Measurements from ENCODE around the gene PRIMPOL.
"Not testable (repeated sequence)": the region's sequence is repeated elsewhere in the genome, so short reads cannot be mapped to it uniquely, and the experiment has no call there.

Gene PRIMPOL

GRCh38 chr4:184731056-184731455, 81.5 kb downstream of the PRIMPOL start:
- Histone ChIP-seq H3K4me1 (ENCODE audit: control insufficient read depth, insufficient read depth, low read length) (no peaks in the 10 kb centered on the region), H3K9me3 (ENCODE audit: control insufficient read depth, insufficient read depth, low read length) (no peaks in the 10 kb centered on the region), H3K27me3 (ENCODE audit: control insufficient read depth, insufficient read depth, low read length) (no peaks in the 10 kb centered on the region), H3K4me3 (ENCODE audit: low read length) (no peak overlapping the region), H3K36me3 (ENCODE audit: control insufficient read depth, insufficient read depth, low read length) (peaks cover 9% of the 10 kb centered on the region; the same call in 1 of the 2 replicates), H3K27ac (ENCODE audit: low read length) (no peak overlapping the region)
- WGBS (ENCODE audit: insufficient coverage, insufficient read length): no CpG with 5 or more reads among the region's 6 CpGs
- DNase-seq (ENCODE audit: low read depth, low spot score): no peak

- no peak overlapping the region for H3K4me3 ChIP-seq (ENCODE audit: low read length)
- DNase-seq (ENCODE audit: low read depth, low spot score): no peak
- H3K36me3 ChIP-seq (ENCODE audit: control insufficient read depth, insufficient read depth, low read length): peaks cover 9% of the 10 kb centered on the region; the same call in 1 of the 2 replicates
- H3K9me3 ChIP-seq (ENCODE audit: control insufficient read depth, insufficient read depth, low read length): no peaks in the 10 kb centered on the region
- no peaks in the 10 kb centered on the region for H3K27me3 ChIP-seq (ENCODE audit: control insufficient read depth, insufficient read depth, low read length)
- H3K27ac ChIP-seq (ENCODE audit: low read length): no peak overlapping the region
- H3K4me1 ChIP-seq (ENCODE audit: control insufficient read depth, insufficient read depth, low read length): no peaks in the 10 kb centered on the region
- no CpG with 5 or more reads among the region's 4 CpGs for WGBS (ENCODE audit: insufficient coverage, insufficient read length)
These were observed 82.6 kb downstream of the PRIMPOL start for GRCh38 chr4:184732126-184732525.

- DNase-seq (ENCODE audit: low read depth, low spot score): peak; percentile 99
- H3K9me3 ChIP-seq (ENCODE audit: control insufficient read depth, insufficient read depth, low read length): no peaks in the 10 kb centered on the region
- H3K4me3 ChIP-seq (ENCODE audit: low read length): peak within 1 kb of the TSS; percentile 77
- H3K27ac ChIP-seq (ENCODE audit: low read length): no peak within 1 kb of the TSS
- WGBS (ENCODE audit: insufficient coverage, insufficient read length): no CpG with 5 or more reads among the region's 69 CpGs
- H3K36me3 ChIP-seq (ENCODE audit: control insufficient read depth, insufficient read depth, low read length): peaks cover 3% of the 10 kb centered on the region; the same call in 1 of the 2 replicates
- no peaks in the 10 kb centered on the region for H3K4me1 ChIP-seq (ENCODE audit: control insufficient read depth, insufficient read depth, low read length)
- H3K27me3 ChIP-seq (ENCODE audit: control insufficient read depth, insufficient read depth, low read length): no peaks in the 10 kb centered on the region
These were observed 84.4 kb downstream of the PRIMPOL start, which contains the start of gene CENPU for GRCh38 chr4:184733654-184734524. Gene CENPU, minus strand, starts transcription at chr4:184734096. Its CDS starts 34 bp downstream, at chr4:184734062.

GRCh38 chr4:184734758-184735157, 85.2 kb downstream of the PRIMPOL start:
- no peak for DNase-seq (ENCODE audit: low read depth, low spot score)
- WGBS (ENCODE audit: insufficient coverage, insufficient read length): no CpG with 5 or more reads among the region's 6 CpGs
- H3K4me3 ChIP-seq (ENCODE audit: low read length): no peak overlapping the region; the same call in 1 of the 2 replicates
- peaks cover 3% of the 10 kb centered on the region; the same call in 1 of the 2 replicates for H3K36me3 ChIP-seq (ENCODE audit: control insufficient read depth, insufficient read depth, low read length)
- H3K27ac ChIP-seq (ENCODE audit: low read length): no peak overlapping the region
- H3K4me1 ChIP-seq (ENCODE audit: control insufficient read depth, insufficient read depth, low read length): no peaks in the 10 kb centered on the region
- H3K9me3 ChIP-seq (ENCODE audit: control insufficient read depth, insufficient read depth, low read length): no peaks in the 10 kb centered on the region
- no peaks in the 10 kb centered on the region for H3K27me3 ChIP-seq (ENCODE audit: control insufficient read depth, insufficient read depth, low read length)

- DNase-seq (ENCODE audit: low read depth, low spot score); H3K4me1 ChIP-seq (ENCODE audit: control insufficient read depth, insufficient read depth, low read length); H3K9me3 ChIP-seq (ENCODE audit: control insufficient read depth, insufficient read depth, low read length); H3K36me3 ChIP-seq (ENCODE audit: control insufficient read depth, insufficient read depth, low read length); H3K27me3 ChIP-seq (ENCODE audit: control insufficient read depth, insufficient read depth, low read length); H3K4me3 ChIP-seq (ENCODE audit: low read length); H3K27ac ChIP-seq (ENCODE audit: low read length): not testable (repeated sequence)
- WGBS (ENCODE audit: insufficient coverage, insufficient read length): no CpG with 5 or more reads among the region's 1 CpG
These were observed 90.0 kb downstream of the PRIMPOL start for GRCh38 chr4:184739575-184739974.

- Histone ChIP-seq H3K9me3 (ENCODE audit: control insufficient read depth, insufficient read depth, low read length) (peaks cover 1% of the 10 kb centered on the region), H3K27me3 (ENCODE audit: control insufficient read depth, insufficient read depth, low read length) (no peaks in the 10 kb centered on the region), H3K4me3 (ENCODE audit: low read length) (no peak overlapping the region), H3K27ac (ENCODE audit: low read length) (no peak overlapping the region), H3K4me1 (ENCODE audit: control insufficient read depth, insufficient read depth, low read length) (no peaks in the 10 kb centered on the region), H3K36me3 (ENCODE audit: control insufficient read depth, insufficient read depth, low read length) (peaks cover 3% of the 10 kb centered on the region; the same call in 1 of the 2 replicates)
- no CpG with 5 or more reads among the region's 20 CpGs for WGBS (ENCODE audit: insufficient coverage, insufficient read length)
- DNase-seq (ENCODE audit: low read depth, low spot score): no peak
These were observed 91.4 kb downstream of the PRIMPOL start for GRCh38 chr4:184740980-184741391.

- not testable (repeated sequence) for H3K36me3 ChIP-seq (ENCODE audit: control insufficient read depth, insufficient read depth, low read length); H3K9me3 ChIP-seq (ENCODE audit: control insufficient read depth, insufficient read depth, low read length); H3K4me1 ChIP-seq (ENCODE audit: control insufficient read depth, insufficient read depth, low read length); H3K27me3 ChIP-seq (ENCODE audit: control insufficient read depth, insufficient read depth, low read length); DNase-seq (ENCODE audit: low read depth, low spot score); H3K4me3 ChIP-seq (ENCODE audit: low read length); H3K27ac ChIP-seq (ENCODE audit: low read length)
- no CpG with 5 or more reads among the region's 1 CpG for WGBS (ENCODE audit: insufficient coverage, insufficient read length)
These were observed 92.1 kb downstream of the PRIMPOL start for GRCh38 chr4:184741651-184742050.

- H3K36me3 ChIP-seq (ENCODE audit: control insufficient read depth, insufficient read depth, low read length): peaks cover 3% of the 10 kb centered on the region; the same call in 1 of the 2 replicates
- no peaks in the 10 kb centered on the region for H3K27me3 ChIP-seq (ENCODE audit: control insufficient read depth, insufficient read depth, low read length)
- no peak overlapping the region for H3K4me3 ChIP-seq (ENCODE audit: low read length)
- no peak for DNase-seq (ENCODE audit: low read depth, low spot score)
- H3K9me3 ChIP-seq (ENCODE audit: control insufficient read depth, insufficient read depth, low read length): peaks cover 1% of the 10 kb centered on the region
- no CpG with 5 or more reads among the region's 4 CpGs for WGBS (ENCODE audit: insufficient coverage, insufficient read length)
- no peak overlapping the region for H3K27ac ChIP-seq (ENCODE audit: low read length)
- peaks cover 12% of the 10 kb centered on the region for H3K4me1 ChIP-seq (ENCODE audit: control insufficient read depth, insufficient read depth, low read length)
These were observed 94.1 kb downstream of the PRIMPOL start for GRCh38 chr4:184743650-184744049.

- DNase-seq (ENCODE audit: low read depth, low spot score): no peak
- H3K27me3 ChIP-seq (ENCODE audit: control insufficient read depth, insufficient read depth, low read length): no peaks in the 10 kb centered on the region
- no CpG with 5 or more reads among the region's 10 CpGs for WGBS (ENCODE audit: insufficient coverage, insufficient read length)
- peaks cover 3% of the 10 kb centered on the region; the same call in 1 of the 2 replicates for H3K36me3 ChIP-seq (ENCODE audit: control insufficient read depth, insufficient read depth, low read length)
- no peak overlapping the region for H3K4me3 ChIP-seq (ENCODE audit: low read length)
- no peak overlapping the region for H3K27ac ChIP-seq (ENCODE audit: low read length)
- peaks cover 14% of the 10 kb centered on the region for H3K4me1 ChIP-seq (ENCODE audit: control insufficient read depth, insufficient read depth, low read length)
- peaks cover 1% of the 10 kb centered on the region for H3K9me3 ChIP-seq (ENCODE audit: control insufficient read depth, insufficient read depth, low read length)
These were observed 94.7 kb downstream of the PRIMPOL start for GRCh38 chr4:184744236-184744635.

All from iPS DF 6.9 (cell line).